ENCODE data around the gene MT1HL1. TPM values are rescaled to one million over a fixed set of nuclear protein-coding genes. Genes with fewer than 3 reads are reported as not detected.

Gene MT1HL1
- total RNA-seq, 1 experiment from 2014 or later, result not detected

GRCh38 chr1:237050915-237051314 is 46.7 kb upstream of the MT1HL1 start:
- Mint-ChIP-seq H3K27ac (no peak overlapping the region), H3K9me3 (no peaks in the 10 kb centered on the region; the same call in 1 of the 2 replicates), H3K36me3 (no peaks in the 10 kb centered on the region; the same call in none of the 2 replicates), H3K4me3 (no peak overlapping the region), H3K27me3 (ENCODE audit: low read depth) (no peaks in the 10 kb centered on the region), H3K4me1 (peaks cover 21% of the 10 kb centered on the region)
- DNase-seq (ENCODE audit: low spot score), result no peak
- no peak for TF ChIP-seq ZBTB43 (CRISPR knock-in tag; IDR thresholded peaks at IDR 0.05)
- TF ChIP-seq, protein P1, sequence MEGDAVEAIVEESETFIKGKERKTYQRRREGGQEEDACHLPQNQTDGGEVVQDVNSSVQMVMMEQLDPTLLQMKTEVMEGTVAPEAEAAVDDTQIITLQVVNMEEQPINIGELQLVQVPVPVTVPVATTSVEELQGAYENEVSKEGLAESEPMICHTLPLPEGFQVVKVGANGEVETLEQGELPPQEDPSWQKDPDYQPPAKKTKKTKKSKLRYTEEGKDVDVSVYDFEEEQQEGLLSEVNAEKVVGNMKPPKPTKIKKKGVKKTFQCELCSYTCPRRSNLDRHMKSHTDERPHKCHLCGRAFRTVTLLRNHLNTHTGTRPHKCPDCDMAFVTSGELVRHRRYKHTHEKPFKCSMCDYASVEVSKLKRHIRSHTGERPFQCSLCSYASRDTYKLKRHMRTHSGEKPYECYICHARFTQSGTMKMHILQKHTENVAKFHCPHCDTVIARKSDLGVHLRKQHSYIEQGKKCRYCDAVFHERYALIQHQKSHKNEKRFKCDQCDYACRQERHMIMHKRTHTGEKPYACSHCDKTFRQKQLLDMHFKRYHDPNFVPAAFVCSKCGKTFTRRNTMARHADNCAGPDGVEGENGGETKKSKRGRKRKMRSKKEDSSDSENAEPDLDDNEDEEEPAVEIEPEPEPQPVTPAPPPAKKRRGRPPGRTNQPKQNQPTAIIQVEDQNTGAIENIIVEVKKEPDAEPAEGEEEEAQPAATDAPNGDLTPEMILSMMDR (IDR thresholded peaks at IDR 0.05), result no peak
- no peak for TF ChIP-seq ZNF232 (CRISPR knock-in tag; IDR thresholded peaks at IDR 0.05)
- no peak for TF ChIP-seq NR3C1 (CRISPR knock-in tag; conservative IDR thresholded peaks at IDR 0.05; ENCODE audit: low read depth)
- no peak for TF ChIP-seq NR1H2 (CRISPR knock-in tag; IDR thresholded peaks at IDR 0.05)
- no peak for TF ChIP-seq ZNF281 (CRISPR knock-in tag; IDR thresholded peaks at IDR 0.05)
- no peak for TF ChIP-seq SP1 (CRISPR knock-in tag; conservative IDR thresholded peaks at IDR 0.05)
- TF ChIP-seq JAZF1 (CRISPR knock-in tag; IDR thresholded peaks at IDR 0.05), result no peak
- no peak for TF ChIP-seq GABPB1 (CRISPR knock-in tag; IDR thresholded peaks at IDR 0.05)
- TF ChIP-seq NFATC4 (CRISPR knock-in tag; IDR thresholded peaks at IDR 0.05), result no peak
- TF ChIP-seq, protein P2, sequence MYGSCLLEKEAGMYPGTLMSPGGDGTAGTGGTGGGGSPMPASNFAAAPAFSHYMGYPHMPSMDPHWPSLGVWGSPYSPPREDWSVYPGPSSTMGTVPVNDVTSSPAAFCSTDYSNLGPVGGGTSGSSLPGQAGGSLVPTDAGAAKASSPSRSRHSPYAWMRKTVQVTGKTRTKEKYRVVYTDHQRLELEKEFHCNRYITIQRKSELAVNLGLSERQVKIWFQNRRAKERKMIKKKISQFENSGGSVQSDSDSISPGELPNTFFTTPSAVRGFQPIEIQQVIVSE (CRISPR knock-in tag; IDR thresholded peaks at IDR 0.05; ENCODE audit: borderline replicate concordance), result no peak
- ChIA-PET CTCF (no interaction called here), POLR2A (no interaction called here)
- ATAC-seq, result no peak

GRCh38 chr1:237050185-237050584 is 45.9 kb upstream of the MT1HL1 start:
- TF ChIP-seq ZBTB21 (CRISPR knock-in tag; IDR thresholded peaks at IDR 0.05; ENCODE audit: borderline replicate concordance) (no peak), NR2C2 (CRISPR knock-in tag; IDR thresholded peaks at IDR 0.05) (no peak), SOX15 (CRISPR knock-in tag; IDR thresholded peaks at IDR 0.05) (no peak), CREB1 (CRISPR knock-in tag; IDR thresholded peaks at IDR 0.05) (no peak), ZNF425 (CRISPR knock-in tag; conservative IDR thresholded peaks at IDR 0.05) (no peak), PREB (CRISPR knock-in tag; IDR thresholded peaks at IDR 0.05; ENCODE audit: borderline replicate concordance) (no peak), E2F5 (CRISPR knock-in tag; IDR thresholded peaks at IDR 0.05) (no peak)
- peaks cover 21% of the 10 kb centered on the region for H3K4me1 Mint-ChIP-seq
- ATAC-seq (no peak), DNase-seq (ENCODE audit: low spot score) (no peak)
- H3K27ac Mint-ChIP-seq, result no peak overlapping the region
- ChIA-PET POLR2A (no interaction called here), CTCF (no interaction called here)
- no peaks in the 10 kb centered on the region; the same call in 1 of the 2 replicates for H3K36me3 Mint-ChIP-seq
- no peaks in the 10 kb centered on the region for H3K9me3 Mint-ChIP-seq
- no peaks in the 10 kb centered on the region for H3K27me3 Mint-ChIP-seq (ENCODE audit: low read depth)
- H3K4me3 Mint-ChIP-seq, result no peak overlapping the region
